HG03159 (cell line): ENCODE data around the gene TRABD2B.

Experiments used
- ATAC-seq: cut with Tn5 transposase; IDR thresholded peaks from one replicate; pipeline ENCODE4 v1.9.1; 2021; ENCODE audit warnings: mild to moderate bottlenecking, moderate library complexity; ENCODE audit not compliant: unreplicated experiment

The TRABD2B gene

DNA sequence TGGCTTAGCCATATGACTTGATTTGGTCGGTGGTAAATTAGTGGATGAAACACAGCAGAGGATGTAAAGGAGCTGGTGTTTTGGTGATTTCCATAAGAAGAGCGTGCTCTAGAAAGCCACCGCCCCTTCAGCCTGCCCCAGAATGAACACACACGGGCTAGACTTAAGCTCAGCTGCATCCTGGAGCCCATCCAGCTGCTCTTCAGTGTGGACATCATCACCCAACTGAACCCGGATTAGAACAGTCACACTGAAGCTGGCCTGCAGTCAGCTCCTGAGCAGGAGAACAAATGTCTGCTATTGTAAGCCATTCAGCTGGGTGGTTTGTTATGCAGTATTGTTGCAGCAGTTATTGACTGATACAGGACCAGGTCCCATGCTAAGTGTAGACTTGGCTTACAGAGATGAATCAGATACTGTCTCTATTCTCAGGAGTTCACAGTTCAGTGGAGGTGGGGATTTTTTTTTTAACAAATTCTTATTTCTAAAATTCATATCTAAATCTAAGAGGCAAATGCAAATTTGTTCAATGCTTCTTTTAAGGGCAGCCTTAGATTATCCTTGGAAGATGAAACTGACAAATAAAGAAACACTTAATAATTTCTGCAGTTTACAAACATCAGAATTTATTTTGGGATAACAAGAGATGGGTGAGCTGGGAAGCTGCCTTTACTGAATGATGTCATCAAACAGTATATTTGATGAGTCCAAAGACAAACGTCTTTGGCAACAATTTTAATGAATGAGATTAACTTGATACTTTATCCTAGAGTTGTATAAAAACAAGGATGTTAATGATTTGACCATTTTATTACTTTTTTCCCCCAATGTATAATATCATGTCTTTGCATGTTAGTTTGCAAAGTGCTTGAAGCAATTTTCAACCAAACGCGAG is 251.2 kb downstream of the TRABD2B start:
- no peak for ATAC-seq

DNA sequence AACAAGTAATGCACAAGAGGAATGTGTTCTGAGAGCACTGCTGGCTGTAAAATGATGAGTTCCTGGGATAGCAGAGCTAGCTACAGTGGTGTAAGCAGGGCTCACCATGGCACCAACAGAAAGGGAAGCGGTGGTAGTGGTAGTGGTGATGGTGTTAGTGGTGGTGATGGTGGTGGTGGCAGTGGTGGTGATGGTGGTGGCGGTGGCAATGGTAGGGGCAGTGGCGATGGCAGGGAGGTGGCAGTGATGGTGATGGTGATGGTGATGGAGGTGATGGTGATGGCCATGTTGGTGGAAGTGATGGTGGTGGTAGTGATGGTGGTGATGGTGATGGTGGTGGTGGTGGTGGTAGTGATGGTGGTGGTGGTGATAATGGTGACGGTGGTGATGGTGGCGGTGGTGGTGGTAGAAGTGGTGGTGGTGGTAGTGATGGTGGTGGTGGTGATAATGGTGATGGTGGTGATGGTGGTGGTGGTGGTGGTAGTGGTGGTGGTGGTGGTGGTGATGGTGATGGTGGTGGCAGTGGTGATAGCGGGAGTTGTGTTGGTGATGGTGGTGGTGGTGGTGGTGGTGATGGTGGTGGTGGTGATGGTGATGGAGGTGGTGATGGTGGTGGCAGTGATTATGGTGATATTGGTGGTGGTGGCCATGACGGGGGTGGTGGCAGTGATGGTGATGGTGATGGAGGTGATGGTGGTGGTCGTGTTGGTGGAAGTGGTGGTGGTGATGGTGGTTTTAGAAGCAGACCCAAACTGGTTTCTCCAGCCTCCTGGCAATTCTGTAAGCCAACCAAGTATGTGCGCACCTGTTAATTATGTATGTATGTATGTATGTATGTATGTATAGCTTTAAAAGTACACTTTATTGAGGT is 254.1 kb downstream of the TRABD2B start:
- ATAC-seq: no peak

DNA sequence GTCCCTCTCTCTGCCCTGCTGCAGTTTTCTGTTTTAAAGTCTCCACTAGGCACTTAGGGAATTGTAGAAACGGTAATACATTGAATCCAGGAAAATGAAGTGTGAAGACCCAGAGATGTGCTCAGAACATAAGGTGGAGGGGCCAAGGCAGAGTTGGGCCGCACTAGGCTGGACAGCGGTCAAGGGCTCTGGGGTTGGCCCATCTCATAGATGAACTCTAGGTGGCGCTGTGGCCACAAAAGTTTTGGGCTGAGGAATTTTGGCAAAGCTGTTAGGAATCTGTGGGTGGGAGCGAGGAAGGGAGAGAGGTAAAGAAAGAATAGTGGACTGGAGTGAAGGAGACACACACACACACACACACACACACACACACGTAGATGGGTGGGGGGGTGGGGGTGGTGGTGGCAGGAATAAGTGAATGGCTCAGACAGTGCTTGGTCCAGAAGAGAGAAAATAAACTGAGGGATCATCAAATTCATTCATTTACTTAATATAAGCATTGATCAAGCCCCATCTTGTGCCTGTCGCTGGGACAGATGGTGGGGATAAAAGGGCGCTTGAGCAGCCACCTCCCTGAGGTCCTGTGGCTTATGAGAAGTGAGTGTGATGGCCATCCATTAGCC is 258.5 kb downstream of the TRABD2B start:
- ATAC-seq: no peak

DNA sequence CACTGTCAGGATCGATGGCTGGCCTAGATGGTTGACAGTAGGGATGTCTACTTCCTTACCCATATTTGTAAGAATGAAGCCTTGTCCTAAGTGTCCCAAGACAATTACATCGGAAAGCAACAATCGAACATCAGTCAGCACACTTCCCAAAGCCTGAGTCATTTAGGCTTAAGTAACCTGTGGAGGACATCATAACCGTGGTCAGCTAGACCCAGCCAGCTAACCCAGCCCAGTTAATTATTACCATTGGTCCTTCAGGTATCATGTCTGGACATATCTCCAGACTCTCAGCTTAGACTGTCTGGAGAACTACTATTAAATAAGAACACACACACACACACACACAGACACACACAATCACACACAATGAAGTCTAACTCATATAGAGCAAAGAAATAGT is 264.7 kb downstream of the TRABD2B start:
- ATAC-seq: no peak

DNA sequence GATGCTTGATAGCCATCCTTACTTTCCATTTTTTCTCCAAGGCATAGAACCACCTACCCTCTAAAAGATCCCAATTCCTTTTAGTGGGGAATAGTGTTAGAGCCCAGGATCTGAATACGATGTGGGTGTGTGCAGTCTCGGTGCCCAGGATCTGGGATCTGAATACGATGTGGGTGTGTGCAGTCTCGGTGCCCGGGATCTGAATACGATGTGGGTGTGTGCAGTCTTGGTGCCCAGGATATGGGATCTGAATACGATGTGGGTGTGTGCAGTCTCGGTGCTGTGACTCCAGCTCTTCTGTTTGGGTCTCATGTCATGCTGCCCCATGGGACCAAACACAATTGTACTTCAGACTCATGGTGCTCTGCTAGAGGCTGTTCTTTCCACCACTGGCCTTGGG is 265.5 kb downstream of the TRABD2B start:
- no peak for ATAC-seq

DNA sequence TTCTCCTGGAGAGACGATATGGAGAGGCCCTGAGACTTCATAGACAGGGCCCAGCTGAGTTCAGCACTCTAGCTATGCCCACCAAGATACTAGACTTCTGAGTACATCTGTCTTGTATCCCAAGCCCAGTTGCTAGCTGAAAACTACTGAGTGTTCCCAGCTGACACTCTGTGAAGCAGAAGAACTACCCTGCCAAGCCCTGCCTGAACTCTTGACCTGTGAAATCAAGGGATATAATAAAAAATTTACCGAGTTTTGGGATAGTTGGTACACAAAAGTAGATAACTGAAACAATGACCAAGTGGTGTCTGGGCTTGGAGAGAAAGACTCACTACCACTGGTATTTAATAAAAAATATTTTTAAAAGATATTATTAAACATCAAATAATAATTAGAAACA is 267.5 kb downstream of the TRABD2B start:
- no peak for ATAC-seq

DNA sequence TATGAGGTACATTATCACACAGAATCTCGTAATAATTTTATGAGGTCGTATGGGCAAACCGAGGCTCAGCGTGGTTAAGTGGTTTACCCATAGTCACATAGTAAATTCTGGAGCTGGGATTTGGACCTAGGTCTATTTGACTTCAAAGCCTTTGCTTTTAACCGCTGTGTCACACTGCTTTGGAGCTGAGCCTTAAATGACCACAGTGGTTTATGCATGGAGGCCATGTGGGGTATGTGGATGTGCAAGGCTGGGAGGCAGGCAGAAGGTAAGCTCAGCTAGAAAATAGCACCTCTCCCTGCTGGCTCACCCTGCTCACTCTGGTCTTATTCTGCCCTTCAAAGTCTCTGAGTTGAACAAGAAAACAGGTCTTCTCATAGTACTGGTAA is 269.5 kb downstream of the TRABD2B start:
- ATAC-seq: no peak

DNA sequence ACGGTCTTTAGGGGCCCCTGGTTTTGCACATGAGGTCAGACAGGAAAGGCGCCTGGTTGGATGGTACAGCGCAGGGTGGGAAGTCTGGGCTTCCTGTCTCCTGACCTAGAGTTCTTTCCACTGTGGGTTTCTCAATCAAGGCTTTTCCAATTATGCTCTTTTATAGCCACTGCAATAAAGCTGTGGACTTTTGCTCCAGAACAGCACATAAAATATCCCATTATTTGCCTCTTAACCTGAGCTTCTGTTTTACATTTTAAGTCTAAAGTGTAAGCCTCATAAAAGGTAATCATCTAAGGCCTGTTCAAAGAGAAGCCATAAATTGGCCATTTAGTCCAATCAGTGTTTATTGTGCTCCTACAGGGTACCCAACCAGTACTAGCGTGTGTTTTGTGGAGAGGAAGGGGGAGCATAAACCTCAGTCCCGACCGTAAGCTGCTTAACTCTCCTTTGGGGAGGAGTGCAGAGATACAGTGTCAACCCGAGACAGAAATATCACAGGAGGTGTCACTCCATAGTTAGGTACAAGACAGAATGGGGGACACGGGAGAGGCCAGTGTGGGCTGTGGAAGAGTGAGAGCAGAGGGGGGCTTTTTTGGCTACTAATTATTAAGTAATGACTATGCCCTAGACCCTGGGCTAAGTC is 270.0 kb downstream of the TRABD2B start:
- no peak for ATAC-seq

DNA sequence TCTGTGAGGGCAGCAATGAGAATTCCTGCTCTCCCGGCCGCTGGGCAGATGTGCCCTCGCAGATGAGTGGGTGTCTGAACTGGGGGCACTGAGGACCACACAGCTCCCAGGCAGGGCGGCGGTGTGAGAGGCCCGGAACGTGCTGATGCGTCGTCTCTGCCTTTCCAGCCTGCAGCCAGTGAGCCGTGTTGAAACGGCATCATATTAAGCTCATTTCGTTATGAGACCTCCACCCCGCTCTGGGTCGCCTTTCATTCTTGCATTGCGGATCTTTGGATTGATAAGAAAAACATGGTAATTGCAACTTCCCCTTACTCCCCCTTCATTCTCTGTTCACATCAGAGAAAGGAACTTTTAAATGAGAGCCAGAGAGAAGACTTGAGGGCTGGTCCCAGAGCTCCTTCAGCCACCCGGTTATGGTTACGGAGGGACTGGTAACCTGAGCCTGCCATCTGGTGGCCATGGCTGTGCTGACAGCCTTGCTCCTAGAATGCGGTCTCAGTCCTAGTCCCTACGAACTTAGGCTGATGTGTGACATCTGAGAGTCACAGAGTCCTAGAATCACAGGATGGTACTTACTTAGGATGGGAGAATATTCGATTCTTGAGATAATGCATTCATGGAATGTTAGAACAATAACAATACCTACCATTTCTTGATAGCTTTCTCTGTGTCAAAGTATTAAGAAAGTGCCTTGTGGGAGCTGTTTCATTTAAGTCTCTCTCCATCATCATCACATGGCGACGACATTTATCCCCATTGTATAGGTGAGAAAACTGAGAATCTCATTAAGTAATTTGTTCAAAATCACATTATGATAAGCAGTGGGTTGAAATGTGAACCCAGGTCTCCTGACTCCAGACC is 271.0 kb downstream of the TRABD2B start:
- ATAC-seq: peak; percentile 88

DNA sequence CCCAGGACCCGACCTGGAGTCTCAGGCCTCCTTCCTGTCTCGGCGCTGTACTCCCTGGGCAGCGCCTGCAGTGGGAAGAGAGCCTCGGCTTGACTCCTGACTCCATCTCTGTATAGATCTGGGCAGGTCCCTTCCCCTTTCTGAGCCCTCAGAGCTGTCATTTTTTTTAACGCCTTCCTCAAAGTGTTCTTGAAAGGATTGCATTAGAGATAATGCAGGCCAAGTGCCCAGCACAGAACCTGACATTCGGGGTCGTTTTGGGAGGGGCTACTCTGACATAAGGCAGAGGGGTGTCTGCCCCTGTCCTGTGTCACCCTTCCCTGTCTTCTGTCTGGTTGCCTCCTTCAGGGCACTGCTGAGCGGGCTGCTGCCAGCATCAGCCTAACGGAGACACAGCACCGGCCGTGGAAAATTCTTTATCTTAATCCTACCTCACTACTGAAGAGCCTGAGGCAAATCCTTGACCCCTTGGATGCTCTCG is 271.6 kb downstream of the TRABD2B start:
- no peak for ATAC-seq

DNA sequence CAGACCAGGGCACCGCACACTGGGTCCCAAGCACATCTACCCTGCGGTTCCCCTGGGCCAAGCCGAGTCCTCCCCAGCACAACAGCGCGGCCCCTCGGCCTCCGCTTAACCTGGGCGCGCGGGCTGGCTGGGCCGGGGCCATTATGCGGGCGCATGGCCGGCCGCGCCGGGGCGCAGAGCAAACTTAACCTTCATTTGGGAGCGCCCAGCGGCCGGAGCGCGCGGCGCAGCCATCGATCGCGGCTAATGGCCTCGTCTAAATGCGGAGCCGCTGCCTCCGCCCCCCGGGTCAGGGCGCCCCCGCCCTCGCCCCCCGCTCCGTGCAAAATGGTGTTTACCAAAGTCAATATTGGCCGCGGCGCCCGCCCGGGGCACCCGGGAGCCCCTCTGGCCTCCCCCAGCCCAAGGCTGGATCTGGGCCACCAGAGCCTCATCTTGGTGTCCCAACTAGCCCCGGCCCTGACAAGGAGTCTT is 272.1 kb downstream of the TRABD2B start:
- no peak for ATAC-seq

DNA sequence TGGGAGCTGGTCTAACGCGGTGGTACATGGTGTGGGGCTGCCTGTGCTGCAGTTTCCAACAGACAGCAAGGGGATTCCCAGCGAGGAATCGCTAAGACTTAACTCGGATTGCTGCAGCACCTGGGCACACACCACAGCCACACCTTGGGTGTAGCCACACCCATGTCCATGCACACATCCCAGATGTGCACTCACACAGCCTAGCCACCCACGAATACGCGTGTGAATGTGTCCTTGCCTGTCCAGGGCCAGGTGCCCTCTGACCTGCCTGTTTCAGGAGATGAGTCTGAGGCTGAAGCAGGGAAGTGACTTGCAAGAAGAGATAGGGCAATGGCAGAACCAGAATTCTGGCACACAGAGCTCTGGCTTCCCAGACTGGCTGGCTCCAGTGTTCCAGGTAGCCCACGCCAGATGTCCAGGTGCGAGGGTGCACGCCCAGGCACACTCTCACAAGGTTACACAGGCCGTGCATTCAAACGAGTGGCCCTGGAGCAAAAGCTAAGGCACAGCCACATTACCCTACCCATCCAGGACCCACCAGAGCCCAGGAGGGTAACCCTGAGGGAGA is 272.7 kb downstream of the TRABD2B start:
- no peak for ATAC-seq

DNA sequence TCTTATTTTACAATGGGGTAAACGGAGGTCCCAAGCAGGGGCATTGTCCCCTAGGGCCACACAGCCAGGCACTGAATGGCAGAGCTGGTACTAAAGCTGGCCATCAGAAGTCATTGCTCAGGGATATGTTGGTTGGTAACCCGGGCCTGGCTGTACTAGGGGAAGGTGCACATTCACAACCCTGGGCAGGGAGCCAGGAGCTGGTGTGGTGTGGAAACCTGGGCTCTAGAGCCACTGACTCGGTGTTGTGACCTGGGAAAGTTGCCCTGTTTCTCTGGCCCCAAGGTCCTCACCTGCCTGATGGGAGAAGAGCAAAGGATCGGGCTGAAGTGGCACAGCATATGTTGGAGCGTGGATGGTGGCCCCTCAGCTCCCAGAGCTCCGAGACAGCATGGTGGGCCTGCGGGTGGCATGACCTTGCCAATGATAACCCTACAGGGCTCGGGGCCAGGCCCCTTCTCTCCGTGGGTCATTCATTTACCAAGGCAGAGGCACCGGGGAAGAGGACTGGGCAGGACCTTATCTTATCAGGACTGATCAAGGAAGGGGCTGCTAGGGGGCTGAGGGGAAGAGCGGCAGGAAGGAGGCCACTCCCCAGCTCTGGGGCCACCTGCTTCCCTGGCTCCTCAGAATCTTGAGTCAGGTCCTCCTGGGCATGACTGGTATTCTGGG is 274.1 kb downstream of the TRABD2B start:
- no peak for ATAC-seq

DNA sequence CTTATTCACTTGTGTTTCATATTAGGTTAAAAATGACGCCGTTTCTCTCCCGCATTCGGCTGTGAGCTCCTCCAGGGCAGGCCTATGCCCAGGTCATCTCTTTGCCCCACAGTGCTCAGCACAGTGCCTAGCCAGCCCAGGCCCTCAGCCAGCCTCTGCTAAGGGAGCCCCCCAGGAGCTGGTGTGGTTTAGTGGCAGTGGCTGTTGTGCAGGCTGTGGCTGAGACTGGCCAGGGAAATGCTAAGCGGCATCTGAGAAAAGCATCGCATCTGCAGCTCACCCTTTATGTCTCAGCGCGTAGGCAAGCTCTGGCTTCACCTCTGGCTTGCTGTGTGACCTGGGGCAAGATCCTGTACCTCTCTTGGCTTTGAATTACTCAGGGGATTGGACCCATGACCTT is 275.1 kb downstream of the TRABD2B start:
- no peak for ATAC-seq

DNA sequence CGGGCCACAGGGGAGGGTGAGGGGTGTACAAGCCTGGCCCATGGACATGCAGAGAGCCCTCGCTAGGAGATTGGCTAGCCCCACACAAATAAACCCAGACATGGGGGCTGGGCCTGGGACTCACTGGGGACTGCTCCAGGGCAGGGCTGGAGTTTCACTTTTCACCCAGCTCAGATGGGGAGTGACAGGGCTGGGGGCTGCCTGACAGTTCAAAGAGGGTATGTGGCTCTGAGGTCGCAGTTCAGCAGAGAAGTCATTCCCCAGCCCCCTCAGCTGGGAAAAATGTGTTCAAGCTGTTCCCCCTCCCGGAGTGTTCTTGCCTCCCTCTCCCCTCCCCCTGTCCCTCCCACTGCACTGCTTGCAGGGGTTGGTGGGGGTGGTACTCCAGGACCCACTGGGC is 277.1 kb downstream of the TRABD2B start:
- ATAC-seq: no peak

DNA sequence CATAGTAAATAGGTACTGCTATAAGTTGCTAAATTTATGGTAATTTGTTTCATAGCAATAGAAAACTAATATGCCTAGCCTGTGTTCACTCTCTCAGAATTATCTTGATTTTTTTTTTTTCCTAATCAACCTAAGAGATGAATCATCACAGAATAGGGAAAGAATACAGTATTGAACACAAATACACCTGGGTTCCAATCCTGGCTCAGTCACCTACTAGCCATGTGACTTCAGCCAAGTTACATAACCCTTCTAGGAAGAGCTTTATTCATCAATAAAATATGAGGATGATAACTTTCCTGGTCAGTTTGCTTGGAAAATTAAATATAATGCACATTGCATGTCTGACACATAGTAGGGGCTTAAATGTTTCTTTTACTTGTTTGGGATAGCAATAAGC is 279.8 kb downstream of the TRABD2B start:
- no peak for ATAC-seq

DNA sequence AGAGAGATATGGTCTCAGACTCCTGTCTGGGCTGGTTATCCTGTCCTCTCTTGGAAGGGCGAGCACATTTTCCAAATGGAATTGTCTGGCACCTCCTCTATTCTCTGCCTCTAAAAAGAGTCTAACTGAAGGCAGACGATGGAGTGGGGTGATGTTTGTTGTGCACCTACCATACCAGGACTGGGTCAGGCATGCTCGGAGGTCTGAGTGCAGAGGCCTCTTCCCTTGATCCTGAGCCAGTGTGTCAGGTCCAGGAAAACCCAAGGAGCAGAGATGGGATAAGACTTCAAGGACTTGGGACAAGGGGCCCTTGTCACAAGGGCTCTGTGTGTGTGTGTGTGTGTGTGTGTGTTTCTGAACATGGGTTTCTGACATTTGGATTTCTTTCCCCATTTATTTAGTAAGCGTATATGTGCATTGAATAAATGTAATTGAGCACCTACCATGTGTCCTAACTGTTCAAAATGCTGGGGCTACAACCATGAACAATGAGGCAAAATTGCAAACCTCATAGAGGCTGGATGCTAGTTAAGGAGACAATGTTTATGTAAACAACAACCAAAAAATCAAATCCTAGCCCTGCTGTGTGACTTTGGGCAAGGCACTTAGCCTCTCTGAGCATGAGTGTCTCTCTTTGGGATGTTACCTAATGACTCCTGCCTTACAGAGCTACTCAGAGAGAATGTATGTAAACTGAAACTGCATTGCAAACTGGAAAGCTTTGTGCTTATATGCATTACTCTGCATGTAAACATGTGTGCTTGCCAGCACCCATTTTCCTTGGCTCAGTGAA is 283.0 kb downstream of the TRABD2B start:
- no peak for ATAC-seq

DNA sequence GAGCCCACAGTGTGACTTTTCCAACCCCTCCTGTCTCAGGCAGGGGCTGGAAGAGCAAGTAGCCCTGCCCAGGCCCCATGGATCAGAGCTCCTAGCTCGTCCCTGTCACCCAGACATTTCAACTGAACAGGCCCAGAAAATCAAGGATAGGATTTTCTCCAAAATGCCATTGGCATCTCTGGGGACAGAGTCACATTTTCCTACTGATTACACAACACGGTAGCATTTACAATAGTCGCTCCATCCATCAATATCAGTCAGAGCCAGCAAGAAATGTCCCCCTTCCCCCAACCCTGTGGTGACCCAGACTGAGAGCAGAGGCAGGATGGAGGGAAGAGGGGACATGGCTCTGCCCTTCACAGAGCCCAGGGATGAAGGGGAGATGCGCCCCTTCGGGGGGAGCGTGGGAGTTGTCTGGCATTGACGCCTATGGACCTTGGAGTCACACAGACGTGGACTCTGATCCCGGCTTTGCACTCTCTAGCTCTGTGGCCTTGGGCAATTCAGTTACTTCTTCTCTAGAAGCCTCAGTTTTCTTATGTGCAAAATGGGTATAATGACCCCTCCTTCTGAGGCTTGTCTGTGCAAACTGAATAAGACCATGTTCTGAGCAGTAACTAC is 283.7 kb downstream of the TRABD2B start:
- ATAC-seq: no peak
